Measurements from ENCODE around the gene LYVE1.

The LYVE1 gene

DNA sequence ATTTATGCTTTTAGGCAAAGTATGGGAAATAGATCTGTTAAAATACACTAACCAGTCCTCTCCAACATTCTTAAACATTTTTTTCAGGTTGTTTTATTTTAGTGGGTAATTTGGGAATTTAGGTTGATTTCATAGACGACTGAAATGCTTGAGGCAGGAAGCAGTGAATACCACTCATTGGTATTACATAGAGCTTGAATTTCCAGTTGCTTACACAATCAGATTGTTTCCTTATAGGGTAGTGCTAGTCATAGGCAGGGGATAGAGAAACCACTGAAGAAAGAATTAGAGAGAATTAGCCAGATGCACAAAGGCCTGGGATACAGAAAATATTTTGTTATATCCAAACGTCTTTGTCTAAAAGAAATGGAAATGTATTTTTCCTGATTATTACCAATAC, 23.9 kb upstream of the LYVE1 start:
- no peak for DNase-seq (ENCODE audit: low read depth in 2 of 2, low spot score in 1 of 2)

DNA sequence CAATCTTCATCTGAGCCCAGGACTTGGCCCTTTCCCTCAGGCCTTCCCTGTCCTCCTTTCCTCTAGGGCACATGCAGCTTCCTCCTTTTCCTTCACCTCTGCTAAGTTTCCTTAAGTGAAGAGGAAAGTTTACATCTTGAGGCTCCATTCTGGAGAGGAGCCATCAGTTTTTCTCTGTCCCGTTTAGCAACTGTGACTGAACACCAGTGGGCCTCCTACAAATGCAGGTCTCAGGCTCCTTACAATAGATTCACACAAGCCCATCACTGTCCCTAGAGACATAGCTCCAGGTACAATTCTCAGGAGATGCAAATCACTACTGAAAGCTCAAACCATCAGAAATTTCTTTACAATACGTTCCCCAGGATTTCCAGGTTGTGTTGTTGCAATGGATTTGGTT, 23.3 kb upstream of the LYVE1 start:
- DNase-seq (ENCODE audit: low read depth in 2 of 2, low spot score in 1 of 2), result no peak

DNA sequence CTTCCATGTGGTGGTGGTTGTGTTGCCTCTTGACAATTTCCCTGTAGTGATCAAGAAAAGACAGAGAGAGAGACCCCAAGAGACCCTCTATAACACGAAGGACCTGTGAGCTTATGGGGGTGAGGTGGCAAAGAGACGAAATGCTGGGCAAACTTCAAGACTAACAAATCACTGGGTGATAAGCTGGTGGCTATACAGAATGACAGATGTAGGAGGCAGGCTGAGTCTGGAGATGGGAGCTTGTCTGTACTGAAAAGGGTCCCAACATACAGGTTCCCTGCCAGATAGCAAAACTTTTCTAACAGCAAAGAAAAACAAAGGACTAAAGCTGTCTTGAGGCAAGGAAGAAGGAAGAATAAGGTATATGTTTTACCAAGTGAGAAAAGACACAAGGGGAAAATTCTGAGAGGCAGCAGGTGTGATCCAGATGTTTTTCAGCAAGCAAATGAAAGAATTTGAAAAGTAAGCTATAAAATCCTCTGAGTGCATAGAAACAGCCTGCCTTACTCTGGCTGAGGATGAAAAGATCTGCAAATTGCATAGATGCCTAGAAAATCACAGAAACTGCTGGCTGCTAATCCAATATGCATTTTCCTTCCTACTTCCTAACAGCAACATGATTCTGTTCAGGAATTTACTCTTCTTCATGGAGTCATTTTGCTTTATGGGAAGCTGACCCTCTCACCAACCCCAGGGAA, 21.9 kb upstream of the LYVE1 start:
- DNase-seq (ENCODE audit: low read depth in 2 of 2, low spot score in 1 of 2), result no peak

DNA sequence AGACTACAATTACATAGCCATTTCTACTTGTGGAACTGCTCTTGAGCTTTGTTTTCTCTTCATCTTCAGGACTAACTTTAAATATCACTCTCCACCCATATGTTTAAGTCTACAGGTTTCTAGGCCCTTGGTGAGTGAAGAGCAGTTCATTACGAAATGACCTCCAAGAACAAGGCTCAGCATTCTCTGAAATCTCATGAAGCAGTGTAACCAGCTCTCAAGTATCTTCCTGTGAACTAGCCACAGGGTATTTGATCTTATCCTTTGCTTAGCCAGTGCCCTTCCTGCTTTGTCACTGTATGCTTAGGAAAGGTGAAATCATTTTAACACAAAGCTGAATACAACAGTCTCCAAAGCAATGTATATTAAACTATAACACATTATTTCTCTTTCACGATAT, 20.4 kb upstream of the LYVE1 start:
- DNase-seq (ENCODE audit: low read depth in 2 of 2, low spot score in 1 of 2), result no peak

DNA sequence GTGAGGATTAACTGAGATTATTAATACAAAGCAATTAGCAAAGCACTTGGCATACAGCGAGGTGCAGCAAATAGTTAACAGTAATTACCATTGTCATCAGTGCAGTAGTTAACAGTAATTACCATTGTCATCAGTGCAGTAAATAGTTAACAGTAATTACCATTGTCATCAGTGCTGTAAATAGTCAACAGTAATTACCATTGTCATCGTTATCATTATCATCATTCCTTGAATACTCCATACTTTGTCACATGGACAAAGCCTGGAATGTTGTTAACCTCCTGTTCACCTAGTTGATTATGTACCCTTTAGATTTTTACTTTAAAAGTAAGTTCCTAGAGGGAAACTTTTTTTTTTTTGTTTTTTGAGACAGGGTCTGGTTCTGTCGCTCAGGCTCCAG, 19.5 kb upstream of the LYVE1 start:
- no peak for DNase-seq (ENCODE audit: low read depth in 2 of 2, low spot score in 1 of 2)

DNA sequence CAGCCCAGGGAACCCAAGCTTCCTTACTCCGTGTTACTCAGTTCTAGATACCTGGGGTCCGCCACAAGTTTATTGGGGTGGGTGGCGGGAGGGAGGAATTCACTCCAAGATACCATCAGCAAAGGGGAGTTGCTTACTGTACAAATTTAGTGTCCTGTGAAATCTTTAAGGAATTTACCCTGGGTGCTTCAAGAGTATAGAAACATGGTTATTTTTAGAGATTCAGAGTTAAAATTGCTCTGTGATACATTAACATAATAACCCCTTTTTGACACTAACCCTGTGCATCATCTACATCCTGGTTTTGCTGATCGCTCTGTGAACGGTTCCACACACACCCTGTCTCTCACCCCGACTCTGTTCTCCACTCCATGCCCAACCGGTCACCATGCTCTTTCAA, 18.9 kb upstream of the LYVE1 start:
- DNase-seq (ENCODE audit: low read depth in 2 of 2, low spot score in 1 of 2), result no peak

DNA sequence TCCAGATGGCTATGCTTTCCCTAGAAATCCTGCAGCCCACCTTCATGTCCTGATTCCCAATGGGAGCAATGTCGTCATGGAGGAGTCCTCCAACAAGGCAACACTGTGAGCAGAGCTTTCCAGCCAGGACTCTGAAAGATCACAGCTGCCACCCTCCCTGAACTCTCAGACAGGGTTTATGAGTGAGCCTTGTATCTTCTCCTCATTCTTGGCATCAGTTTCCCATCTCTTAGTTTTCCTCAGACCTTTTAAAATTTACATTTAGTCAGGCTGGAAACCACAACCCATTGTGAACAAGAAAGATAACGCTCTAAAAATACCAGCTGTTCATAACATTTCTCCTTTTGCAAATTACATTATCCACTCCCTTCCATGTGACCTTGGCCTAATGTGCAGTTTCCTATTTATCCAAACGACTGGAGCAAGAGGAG, 15.6 kb upstream of the LYVE1 start:
- no peak for DNase-seq (ENCODE audit: low read depth in 2 of 2, low spot score in 1 of 2)

DNA sequence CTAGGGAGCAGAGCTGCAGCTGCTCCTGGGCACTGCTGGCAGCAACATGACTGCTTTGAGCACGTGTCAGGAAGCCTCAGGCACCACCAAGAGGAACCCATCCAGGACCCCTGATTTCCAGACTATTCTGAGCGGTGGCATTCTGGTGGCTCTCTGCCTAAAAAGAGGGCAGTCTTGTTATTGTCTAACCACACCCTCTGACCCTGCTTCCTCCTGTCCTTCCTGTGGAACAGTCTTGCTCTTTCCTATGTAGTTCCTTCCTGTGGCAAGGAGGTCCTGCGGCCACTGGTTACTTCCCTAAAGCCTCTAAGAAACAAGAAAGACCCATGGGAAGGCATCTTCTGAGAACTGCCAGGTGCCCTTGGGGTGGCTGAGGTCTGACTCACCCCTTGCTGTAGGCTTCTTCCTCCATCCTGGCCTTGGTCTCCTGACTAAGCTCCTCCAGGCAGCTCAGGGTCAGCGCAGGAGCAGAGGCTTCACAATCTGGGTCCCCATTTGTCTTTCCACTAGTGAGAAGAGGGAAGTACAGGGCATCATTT, 13.1 kb upstream of the LYVE1 start:
- no peak for DNase-seq (ENCODE audit: low read depth in 2 of 2, low spot score in 1 of 2)

DNA sequence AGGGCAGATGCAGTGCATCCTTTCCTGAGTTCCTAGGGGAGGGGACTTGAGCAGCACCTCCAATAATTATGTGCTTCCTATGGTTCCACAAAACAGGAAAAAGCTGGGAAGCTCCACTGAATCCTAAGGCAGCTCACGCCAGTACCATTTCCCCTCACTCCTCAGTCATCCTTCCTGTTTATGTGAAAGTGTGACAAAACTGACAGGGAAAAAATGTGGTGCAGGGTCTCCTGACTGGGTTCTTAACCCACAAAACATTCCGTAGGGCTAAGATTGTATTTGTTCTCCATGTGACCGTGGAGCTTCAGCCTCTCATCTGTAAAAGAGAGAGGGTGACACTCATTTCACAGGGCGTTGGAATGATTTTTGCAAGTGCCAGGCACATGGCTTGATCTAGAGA, 12.2 kb upstream of the LYVE1 start:
- no peak for DNase-seq (ENCODE audit: low read depth in 2 of 2, low spot score in 1 of 2)

DNA sequence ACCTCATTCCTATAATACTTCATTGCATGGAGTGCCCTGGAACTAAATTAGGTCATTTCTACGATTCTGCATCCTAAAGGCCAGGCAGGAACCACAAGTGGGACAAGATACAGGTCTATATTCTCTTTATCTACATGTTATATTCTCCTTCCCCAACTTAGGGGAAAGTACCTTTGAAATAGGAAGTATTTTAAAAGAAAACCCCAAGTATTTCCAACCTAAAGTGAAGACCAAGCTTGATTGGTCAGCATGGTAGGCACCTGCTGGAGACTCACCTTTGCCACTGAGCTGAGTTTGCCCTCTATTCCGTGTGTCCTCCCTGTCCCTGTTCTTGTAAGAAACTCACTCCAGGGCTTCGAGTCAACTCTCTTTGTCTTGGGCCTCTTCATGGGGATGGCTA, 11.2 kb upstream of the LYVE1 start:
- no peak for DNase-seq (ENCODE audit: low read depth in 2 of 2, low spot score in 1 of 2)

DNA sequence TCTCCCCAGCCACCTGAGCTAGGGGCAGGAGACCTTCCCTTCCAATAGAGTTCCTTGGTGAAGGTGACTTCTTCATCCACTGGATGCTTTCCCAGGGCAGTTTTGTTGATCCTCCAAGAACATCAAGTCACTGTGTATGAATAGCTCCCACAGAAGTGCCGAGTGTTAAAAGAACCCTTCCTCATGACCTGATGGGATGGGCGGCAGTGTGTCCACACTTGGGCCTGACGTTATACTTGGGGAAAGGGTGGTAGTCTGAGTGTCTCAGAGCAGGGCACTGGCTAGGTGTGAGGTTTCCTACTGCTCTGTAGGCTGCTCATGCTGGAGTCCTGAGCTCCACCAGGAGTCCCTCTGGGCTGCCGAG, 7.6 kb upstream of the LYVE1 start:
- no peak for DNase-seq (ENCODE audit: low read depth in 2 of 2, low spot score in 1 of 2)

DNA sequence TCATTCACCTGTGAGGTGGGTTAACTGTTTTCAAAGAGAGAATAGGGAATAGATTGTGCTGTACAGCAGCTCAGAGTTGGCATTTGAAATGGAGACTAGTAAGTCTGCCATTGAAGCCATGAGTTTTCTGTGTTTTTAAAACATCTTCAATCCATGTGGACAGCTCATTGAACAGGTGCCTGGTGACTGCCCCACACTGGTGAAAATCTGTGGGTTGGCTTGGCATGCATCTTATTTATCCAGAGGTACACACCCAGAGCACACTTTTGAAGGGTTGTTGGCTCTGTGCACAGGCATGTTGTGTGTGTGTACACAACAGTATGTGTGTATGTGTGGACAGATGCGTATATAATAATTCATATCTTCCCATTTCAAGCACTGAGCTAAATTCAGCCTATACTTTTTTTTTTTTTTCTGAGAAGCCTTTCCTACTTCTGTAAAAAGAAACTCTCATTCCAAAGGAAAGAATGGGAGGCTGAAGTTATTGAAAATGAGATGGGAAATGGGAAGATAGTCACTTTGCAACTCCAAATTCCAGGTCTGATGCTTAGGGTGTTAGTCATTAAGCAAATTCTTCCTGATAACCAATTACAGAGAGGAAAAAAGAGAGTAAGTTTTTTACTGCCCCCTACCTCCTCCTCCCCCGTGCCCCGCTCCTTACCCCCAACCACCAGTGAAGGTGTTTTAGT, 7.0 kb upstream of the LYVE1 start:
- no peak for DNase-seq (ENCODE audit: low read depth in 2 of 2, low spot score in 1 of 2)

DNA sequence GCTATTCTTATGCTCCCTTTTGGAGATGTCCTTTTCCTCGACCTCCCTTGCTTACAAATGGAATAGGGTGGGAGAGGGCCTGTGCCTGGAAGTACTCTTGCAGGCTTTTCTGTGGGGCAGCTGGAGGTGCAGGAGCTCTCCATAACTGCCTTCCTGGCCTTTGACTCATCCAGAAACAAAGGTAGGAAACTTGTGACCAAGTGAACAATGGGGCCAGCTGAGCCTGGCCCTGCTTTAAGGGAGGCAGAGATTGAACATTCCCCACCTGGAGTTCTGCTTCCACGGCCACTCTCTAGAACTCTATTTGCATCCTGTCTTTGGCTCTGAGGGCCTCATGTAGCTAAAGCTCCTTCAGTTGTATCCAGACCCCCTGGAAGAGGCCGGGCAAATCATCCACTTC, 5.1 kb upstream of the LYVE1 start:
- DNase-seq (ENCODE audit: low read depth in 2 of 2, low spot score in 1 of 2), result no peak

DNA sequence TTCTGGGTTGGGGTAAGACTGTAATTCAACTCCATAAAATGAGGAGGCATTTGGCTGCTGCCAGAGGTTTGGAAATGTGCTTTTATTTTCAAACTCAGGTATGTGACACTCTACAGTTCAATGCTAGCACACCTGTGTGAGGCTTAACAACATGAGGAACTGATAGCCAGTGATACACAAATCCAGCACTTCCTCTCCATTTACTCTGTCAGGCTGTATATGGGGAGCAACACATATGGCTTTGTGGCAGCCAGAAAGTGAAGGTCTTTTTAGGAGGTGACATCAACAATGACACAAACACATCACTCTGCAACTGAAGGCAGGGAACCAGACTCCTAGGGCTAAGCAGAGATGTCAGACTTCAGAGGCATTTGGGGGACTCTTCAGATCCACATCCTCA, 4.6 kb upstream of the LYVE1 start:
- no peak for DNase-seq (ENCODE audit: low read depth in 2 of 2, low spot score in 1 of 2)

DNA sequence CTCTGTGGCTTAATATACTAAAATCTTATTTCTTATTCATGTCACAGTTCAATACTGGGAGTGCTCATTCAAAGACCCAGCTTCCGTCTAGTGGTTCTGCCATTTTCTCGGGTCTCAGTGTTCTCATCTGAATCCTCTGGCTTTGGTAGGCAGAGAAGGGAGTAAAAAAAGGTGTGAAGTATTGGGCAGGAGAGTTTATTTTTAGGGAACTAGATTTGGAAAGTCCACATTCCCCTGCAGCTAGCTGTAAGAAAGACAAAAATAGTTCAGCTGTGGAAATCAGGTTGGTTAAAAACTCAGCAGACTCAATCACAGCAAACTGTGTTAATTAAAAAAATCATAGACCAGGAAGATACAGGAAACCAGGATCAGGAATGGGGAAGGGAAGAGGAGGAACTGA, 4.1 kb upstream of the LYVE1 start:
- no peak for DNase-seq (ENCODE audit: low read depth in 2 of 2, low spot score in 1 of 2)

DNA sequence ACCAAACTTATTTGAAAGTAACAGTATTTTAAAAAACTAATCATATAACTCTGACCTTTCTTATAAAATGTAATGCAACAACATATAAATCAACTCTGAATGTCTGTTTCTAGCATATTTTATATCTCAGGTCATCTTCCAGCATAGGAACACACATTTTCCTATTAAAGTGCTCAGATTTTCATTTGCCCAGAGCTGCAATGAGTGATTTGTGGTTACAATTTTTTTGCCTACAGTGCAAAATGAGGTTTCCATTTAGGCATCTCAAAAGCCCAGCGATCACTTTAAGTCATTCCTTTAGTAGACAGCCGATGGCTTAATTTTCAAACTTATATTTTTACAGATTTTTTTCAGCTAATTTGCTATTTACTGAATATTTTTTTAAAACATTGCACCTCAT, 1.0 kb downstream of the LYVE1 start:
- DNase-seq (ENCODE audit: low read depth in 2 of 2, low spot score in 1 of 2), result no peak

DNA sequence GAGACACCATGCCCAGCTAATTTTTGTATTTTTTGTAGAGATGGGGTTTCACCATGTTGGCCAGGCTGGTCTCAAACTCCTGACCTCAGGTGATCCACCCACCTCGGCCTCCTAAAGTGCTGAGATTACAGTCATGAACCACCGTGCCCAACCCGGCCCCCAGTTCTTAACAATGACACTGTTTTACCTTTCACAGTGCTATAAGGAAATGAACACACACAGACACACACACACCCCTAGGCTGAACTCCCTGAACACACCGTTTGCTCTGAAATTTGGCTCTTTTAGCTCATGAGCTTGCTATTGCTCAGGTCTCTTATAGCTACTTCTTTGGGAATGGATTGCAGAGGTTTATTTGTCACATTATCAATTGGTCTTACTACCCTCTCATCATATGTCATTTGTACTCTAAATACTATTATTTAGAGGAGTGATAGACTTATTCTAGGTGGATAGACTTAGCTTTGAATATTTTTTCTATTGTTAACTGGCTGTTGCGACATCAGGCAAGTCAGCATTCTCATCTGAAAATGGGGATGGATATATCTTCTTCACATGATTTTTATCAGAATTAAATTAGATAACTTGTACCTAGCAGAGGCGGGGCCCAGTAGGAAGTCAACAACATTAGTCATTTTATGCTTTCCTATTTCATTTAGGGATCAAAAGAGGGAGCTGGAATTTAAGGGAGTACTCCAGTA, 2.1 kb downstream of the LYVE1 start:
- no peak for DNase-seq (ENCODE audit: low read depth in 2 of 2, low spot score in 1 of 2)

DNA sequence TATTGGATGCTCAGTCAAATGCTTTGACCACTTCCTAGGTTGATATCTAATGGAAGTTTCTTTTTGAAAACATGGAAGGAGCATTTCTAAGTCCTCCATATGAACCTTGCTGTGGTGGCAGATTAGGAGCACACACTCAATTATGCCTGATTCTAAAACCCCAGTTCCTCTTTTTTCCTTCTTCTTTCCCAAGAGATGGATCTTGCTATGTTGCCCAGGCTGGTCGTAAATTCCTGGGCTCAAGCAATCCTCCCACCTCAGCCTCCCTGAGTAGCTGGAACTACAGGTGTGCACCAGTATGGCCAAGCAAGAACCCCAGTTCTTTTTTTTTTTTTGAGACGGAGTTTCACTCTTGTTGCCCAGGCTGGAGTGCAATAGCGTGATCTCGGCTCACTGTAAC, 3.0 kb downstream of the LYVE1 start:
- no peak for DNase-seq (ENCODE audit: low read depth in 2 of 2, low spot score in 1 of 2)

DNA sequence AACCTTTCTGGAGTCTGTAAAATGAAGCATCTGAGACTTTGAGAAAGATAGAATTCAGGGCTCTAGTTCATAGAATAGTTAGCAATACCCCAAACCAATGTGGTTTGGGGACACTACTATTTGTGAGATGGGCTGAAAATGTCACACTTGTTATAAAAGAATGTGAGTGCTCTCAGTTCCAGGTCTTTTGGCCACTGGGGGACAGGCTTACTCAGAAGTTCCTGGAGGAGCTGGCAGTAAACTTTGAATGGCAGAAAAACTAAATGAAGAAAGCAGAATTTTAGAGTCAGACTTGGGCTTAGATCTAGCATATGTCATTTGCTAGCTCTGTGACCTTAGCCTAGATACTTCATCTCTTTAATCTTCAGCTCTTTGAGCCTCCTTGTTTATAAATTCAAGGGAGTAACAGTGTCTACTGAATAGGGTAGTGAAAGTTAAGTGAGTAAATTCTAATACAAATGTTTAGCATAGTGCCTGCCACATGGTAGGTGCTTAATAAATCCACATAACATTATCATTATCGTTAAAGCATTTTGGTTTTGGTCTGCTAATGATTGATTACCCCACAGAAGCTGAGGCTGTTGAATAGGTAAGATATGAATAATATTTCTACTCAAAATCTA, 3.7 kb downstream of the LYVE1 start:
- DNase-seq (ENCODE audit: low read depth in 2 of 2, low spot score in 1 of 2), result no peak

DNA sequence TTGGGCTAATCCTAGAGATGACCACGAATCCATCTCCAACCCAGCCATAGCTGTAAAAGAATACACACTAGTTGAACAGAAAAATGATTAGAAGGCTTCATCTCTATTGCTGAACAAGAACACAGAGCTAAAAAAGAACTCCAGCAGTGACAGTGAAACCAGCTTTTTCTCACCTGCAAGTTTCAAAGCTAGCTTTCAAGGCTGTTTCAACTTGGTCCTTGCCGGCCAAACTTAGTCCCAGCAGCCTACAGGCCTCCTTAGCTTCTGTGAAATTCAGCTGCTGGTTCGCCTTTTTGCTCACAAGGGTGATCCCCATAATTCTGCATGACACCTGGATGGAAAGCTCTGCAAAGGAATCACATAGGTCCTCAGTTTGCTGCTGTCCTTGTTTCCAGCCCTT, 4.4 kb downstream of the LYVE1 start:
- DNase-seq (ENCODE audit: low read depth in 2 of 2, low spot score in 1 of 2), result no peak

DNA sequence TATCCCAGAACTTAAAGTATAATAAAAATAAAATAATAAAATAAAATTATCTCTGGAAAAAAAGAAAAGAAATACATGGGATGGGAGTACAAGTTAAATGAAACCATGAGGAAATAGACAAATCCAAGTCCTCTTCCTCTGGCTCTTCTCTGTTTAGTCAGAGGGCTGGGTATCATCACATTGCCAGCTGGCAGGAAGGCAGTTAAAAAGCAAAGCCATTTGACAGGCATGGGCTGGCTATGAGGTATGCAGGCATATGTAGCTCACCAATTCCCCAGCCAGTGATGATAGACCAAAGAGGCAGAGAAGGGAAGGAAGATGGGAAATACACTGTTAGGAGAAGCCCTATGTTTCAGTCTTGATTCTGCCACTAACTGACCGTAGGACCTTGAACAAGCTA, 6.5 kb downstream of the LYVE1 start:
- no peak for DNase-seq (ENCODE audit: low read depth in 2 of 2, low spot score in 1 of 2)
